ENCODE measurements around the gene STON1.
"Not testable (repeated sequence)": the region's sequence is repeated elsewhere in the genome, so short reads cannot be mapped to it uniquely, and the experiment has no call there.

The STON1 gene, protein sequence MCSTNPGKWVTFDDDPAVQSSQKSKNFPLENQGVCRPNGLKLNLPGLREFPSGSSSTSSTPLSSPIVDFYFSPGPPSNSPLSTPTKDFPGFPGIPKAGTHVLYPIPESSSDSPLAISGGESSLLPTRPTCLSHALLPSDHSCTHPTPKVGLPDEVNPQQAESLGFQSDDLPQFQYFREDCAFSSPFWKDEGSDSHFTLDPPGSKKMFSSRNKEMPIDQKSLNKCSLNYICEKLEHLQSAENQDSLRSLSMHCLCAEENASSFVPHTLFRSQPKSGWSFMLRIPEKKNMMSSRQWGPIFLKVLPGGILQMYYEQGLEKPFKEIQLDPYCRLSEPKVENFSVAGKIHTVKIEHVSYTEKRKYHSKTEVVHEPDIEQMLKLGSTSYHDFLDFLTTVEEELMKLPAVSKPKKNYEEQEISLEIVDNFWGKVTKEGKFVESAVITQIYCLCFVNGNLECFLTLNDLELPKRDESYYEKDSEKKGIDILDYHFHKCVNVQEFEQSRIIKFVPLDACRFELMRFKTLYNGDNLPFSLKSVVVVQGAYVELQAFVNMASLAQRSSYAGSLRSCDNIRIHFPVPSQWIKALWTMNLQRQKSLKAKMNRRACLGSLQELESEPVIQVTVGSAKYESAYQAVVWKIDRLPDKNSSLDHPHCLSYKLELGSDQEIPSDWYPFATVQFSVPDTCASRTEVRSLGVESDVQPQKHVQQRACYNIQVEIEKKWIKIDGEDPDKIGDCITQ

GRCh38 chr2:48530033-48530811 lies at the start of gene STON1:
Gene STON1, plus strand, starts transcription at chr2:48530154. Its CDS starts 50,480 bp downstream, at chr2:48580634.
- peak; percentile 27 for DNase-seq

DNA sequence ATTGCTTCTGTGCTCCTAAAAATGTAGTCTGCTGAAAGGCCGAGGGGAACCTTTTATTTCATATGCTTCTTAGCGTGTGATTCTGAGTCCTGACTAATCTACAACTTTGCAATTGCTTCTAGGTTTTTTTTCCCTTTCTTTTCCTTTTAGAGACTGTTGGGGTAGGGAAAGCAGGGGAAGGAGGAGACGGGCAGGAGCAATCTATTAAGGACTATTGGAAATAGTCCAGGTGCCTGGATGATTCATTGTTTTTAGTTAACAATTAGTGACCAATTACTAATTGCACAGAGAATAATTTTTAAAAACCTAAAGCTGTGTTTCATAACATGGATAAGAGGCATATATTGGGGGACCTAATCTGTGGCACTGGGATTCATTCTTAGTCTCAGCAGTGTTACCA lies 49.4 kb upstream of the STON1 start:
- DNase-seq: no peak

DNA sequence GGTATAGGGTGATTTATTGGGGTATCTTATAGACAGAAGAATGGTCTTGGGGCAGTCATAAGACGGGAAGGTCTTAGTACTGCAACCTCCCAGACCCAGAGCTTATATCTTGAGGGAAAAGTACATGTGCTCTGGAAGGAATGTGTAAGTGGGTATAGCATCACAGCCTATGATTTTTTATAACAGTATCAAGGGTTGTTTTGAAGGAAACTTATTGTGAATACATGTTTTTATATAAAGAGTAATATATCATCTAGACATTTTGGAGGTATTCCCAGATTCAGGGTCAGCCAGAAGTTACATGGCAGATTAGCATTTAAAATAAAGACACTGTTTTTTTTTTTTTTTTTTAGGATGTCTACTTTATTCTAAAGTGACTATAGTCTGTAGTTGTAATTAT lies 47.6 kb upstream of the STON1 start:
- no peak for DNase-seq

- no peak for DNase-seq
Observed at GRCh38 chr2:48482769-48483168, 47.2 kb upstream of the STON1 start.

DNA sequence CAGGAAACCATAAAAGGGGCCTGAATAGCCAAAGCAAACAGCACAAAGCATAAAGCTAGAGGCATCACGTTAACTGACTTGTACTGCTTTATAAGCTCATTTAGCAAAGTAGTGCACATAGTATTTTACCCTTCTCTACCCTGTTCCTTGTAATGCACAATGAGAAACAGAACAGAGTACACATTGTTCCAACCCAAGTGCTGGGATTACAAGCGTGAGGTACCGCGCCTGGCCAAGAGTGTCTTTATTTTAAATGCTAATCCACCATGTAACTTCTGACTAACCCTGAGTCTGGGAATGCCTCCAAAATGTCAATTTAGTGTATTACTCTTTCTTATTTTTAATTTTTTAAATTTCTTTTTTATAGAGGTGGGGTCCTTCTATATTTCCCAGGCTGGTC lies 46.4 kb upstream of the STON1 start:
- DNase-seq: no peak

DNA sequence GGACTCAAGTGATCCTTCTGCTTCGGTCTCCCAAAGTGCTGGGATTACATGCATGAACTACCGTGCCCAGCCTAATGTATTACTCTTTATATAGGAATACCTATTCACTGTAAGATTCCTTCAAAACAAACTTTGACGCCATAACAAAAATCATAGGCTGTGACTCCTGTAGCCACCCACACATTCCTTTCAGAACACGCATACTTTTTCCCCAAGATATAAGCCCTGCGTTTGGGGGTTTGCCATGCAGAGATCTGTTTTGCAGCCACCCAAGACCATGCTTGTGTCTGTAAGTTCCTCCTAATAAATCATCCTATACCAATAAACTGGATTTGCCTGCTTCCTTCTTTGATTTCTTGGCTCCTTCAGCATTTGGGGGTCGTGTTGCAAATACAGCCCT lies 46.0 kb upstream of the STON1 start:
- no peak for DNase-seq

DNA sequence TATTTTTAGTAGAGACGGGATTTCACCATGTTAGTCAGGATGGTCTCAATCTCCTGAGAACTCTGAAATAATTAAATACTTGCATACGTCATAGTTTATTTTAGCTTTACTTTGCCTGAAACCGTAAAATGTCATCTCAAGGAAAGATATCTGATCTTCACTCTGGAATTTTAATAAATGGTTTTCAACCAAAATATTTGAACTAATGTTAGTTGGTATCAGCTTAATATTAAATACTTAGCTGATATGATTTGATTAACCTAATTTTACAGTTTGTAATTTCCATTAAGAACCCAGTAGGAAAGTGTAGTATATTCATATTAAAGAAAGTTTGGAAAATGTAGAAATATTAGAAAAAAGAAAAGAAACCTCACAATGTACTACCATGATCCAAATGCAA lies 41.4 kb upstream of the STON1 start:
- DNase-seq: no peak

DNA sequence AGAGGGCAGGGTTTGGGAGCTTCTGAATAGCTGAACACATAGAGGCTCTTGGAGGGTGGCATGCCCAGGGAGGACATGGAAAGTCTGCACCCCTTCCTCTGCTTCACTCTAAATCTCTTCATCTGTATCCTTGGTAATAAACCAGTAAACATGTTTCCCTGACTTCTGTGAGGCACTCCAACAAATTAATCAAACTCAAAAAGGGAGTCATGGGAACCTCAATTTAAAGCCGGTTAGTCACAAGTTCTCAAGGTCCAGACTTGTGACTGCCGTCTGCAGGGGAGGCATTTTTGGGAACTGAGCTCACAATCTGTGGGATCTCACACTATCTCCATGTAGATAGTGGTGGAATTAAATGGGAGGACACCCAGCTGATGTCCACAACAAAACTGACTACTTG lies 33.1 kb upstream of the STON1 start:
- no peak for DNase-seq

- no peak for DNase-seq
Observed at GRCh38 chr2:48504647-48505327, 25.2 kb upstream of the STON1 start.

- DNase-seq: no peak
Observed at GRCh38 chr2:48507111-48507510, 22.8 kb upstream of the STON1 start.

DNA sequence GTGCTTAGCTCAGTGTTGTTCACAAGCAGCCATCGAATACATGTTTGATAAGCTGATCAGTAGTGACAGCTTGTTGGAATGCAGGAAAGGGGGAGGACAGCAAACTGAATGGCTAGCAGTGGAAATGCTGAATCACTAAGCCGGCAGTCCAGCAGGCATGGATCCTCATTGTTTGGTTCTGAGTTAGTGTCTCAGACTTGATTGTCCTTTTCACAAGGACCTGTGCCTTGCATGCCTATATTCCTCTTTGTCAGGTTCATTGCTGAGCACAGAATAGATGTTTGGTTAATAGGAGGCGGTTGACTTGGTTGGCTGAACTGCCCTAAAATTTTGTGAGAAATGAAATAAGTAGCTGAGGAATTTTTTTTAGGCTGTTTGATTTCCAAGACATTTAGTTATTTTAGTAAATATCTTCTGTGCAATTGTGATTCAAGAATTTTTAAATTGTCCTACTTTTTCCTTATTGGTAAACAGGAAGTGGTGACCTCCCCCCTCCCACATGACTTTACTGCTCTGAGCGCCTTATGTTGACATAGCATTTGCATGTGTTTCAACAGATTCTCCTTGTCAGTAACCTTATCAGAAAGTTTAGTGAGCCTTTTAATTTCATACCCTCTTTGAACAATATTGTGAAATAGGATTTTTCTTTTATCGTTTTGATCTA lies 21.4 kb upstream of the STON1 start:
- no peak for DNase-seq

DNA sequence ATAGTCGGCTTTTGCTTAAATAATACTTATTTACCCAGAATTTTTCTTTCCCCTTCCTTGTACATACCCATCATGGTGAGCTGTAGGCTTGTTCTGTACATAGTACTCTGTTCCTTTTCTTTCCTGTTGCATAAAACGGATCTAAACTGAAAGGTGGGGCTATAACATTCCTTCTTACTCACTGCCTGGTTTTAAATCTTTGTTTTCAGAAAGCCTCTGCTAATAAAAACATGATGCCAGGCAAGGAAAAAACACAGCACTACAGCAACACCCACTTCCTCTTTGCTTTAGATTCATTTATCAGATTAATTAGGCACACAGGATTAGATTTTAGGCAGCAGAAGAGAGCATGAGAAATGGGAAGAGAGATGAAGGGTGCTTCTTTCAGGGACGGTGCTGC lies 19.6 kb upstream of the STON1 start:
- no peak for DNase-seq

- DNase-seq: no peak
Observed at GRCh38 chr2:48511849-48512470, 18.0 kb upstream of the STON1 start.

DNA sequence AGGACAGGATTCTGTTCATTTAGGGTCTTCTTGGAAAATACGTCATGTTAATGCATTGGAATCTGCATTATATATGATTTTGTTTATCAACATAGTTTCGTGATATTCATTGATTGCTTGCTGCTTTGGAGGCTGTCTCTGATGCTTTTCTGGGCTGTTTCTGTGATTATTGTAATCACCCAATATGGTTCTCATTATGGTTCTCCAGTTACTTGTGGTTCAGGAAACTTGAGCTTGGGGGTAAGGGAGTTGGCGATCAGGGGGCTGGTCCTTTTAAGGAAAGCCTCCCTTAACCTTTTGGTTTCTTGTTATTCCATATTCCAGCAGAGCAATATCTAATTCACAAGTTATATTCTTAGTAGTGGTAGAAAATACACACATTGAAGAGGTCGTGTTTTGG lies 17.4 kb upstream of the STON1 start:
- DNase-seq: no peak

- DNase-seq: no peak
Observed at GRCh38 chr2:48514348-48515003, 15.5 kb upstream of the STON1 start.

- no peak for DNase-seq
Observed at GRCh38 chr2:48515513-48515985, 14.4 kb upstream of the STON1 start.

GRCh38 chr2:48519593-48519992 lies 10.4 kb upstream of the STON1 start:
- no peak for DNase-seq

- not testable (repeated sequence) for DNase-seq
Observed at GRCh38 chr2:48524756-48525155, 5.2 kb upstream of the STON1 start.

DNA sequence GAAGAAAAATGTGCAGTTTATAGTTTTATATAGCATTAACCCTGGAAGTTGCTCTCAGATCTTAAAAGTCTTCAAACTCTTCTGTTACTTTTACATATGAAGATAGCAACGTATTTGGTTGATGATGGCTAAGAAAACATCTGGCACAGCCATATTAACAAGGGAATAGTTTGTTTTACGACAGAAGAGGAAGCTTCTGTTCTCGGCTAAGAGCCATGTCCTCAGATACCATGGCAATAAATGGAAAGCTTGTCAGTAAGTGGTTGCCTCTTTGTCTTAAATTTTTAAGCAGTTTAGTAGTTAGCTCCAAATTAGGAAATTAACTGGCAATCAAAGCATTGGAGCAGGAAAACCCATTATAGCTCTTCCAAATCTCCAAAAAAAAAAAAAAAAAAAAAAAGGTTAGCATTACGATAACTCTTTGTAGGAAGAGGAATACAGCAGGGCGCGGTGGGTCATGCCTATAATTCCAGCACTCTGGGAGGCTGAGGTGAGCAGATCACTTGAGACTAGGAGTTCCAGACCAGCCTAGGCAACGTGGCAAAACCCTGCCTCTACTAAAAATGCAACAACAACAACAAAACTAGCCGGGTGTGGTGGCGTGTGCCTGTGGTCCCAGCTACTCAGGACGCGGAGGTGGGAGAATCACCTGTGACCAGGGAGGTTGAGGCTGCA lies 4.5 kb upstream of the STON1 start:
- no peak for DNase-seq

DNA sequence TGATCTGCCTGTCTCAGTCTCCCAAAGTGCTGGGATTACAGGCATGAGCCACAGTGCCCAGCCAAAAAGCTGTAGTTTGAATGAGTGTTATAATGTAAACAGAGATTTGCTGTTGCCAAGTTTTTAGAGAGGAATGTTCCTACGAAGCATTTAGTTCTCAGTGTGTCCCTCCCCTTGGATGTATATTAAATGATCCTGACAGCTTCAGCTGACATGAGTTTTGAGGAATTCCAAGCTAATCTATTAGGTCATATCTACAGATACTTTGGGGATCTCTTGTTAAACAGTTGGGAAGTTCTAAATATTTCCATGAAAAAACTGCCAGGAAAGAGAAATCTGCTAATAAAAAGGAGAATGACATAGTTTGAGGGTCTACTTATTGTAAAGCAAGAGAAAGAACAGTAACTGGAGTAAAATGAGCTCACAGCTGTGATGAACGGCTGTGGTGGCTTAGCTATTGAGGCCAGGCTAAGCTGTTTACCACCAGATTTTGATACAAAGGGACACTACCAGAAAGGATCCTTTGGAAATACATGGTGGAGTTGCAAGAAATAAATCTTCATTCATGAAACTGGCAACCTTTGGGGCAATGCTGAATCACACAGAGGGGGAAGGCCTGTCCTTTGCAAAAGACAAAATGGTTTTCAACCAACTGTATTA lies 2.6 kb upstream of the STON1 start:
- no peak for DNase-seq
